Central memory CD4-positive, alpha-beta T cell (primary cell): ENCODE results near the gene KATNAL2.

Experiments
- DNase-seq: peaks from one replicate; pipeline ENCODE4 v3.0.0; 2022

Gene KATNAL2

GRCh38 chr18:47118981-47119380, 201.6 kb downstream of the KATNAL2 start:
- no peak for DNase-seq

GRCh38 chr18:47120428-47120827, 203.0 kb downstream of the KATNAL2 start:
- DNase-seq = no peak

GRCh38 chr18:47121146-47121545, 203.7 kb downstream of the KATNAL2 start:
- no peak for DNase-seq

- DNase-seq = no peak
Measured at GRCh38 chr18:47141289-47141688, 223.9 kb downstream of the KATNAL2 start.

- no peak for DNase-seq
Measured at GRCh38 chr18:47143153-47143552, 225.8 kb downstream of the KATNAL2 start.

- DNase-seq = no peak
Measured at GRCh38 chr18:47143899-47144485, 226.6 kb downstream of the KATNAL2 start.

- no peak for DNase-seq
Measured at GRCh38 chr18:47146206-47146605, 228.8 kb downstream of the KATNAL2 start.

- DNase-seq = no peak
Measured at GRCh38 chr18:47149457-47150028, 232.1 kb downstream of the KATNAL2 start.

GRCh38 chr18:47150029-47150823, 232.8 kb downstream of the KATNAL2 start, which contains the start of gene HDHD2:
Gene HDHD2, minus strand, starts transcription at chr18:47150500. Its CDS starts 14,061 bp downstream, at chr18:47136439.
- peak; percentile 71 for DNase-seq

GRCh38 chr18:47150824-47151366, 233.5 kb downstream of the KATNAL2 start:
- no peak for DNase-seq

- no peak for DNase-seq
Measured at GRCh38 chr18:47151439-47151838, 234.0 kb downstream of the KATNAL2 start.
